ENCODE measurements around the gene TGFB2.

The TGFB2 gene

DNA sequence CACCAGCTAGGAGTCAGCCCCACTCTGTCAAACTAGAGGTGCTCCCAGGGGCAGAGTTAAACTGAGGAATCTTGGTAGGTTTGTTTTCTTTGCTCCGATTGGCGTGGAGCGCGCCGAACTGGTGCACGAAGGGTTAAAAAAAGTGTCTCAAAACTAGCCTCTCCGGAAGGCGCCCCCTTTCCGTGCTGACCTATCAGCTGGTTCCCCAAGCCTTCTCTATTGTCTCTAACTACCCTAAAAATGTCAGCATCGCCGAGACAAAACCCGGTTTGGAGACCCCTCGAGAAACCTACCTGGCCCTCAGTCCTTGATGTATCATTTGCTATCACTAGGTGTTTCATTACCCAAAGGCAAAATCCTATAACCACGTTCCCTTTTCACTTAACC is 2.2 kb downstream of the TGFB2 start:
- Histone ChIP-seq H3K9me3 (ENCODE audit: insufficient read depth, low read length, severe bottlenecking) (no peaks in the 10 kb centered on the region), H3K9ac (ENCODE audit: low read depth, low read length) (no peak overlapping the region), H3K4me2 (ENCODE audit: insufficient read depth, low read length) (no peak overlapping the region), H2AFZ (ENCODE audit: low read depth, low read length) (no peak overlapping the region), H3K36me3 (ENCODE audit: insufficient read depth, low read length) (no peaks in the 10 kb centered on the region), H3K4me3 (ENCODE audit: low read depth in 1 of 2, low read length in 2 of 2) (no peak overlapping the region), H4K20me1 (ENCODE audit: insufficient read depth, low read length) (no peaks in the 10 kb centered on the region), H3K79me2 (ENCODE audit: insufficient read depth, low read length) (no peaks in the 10 kb centered on the region), H3K4me1 (ENCODE audit: insufficient read depth, low read length) (0 out of 2 replicates have a peak, but pooled peaks cover 3% of the 10 kb centered on the region), H3K27ac (ENCODE audit: low read length) (no peak overlapping the region), H3K27me3 (ENCODE audit: insufficient read depth, low read length, poor library complexity) (no peaks in the 10 kb centered on the region)
- ATAC-seq (ENCODE audit: insufficient read depth, low read depth) (no peak), DNase-seq (no peak)
- no peak for TF ChIP-seq EZH2 (IDR thresholded peaks at IDR 0.05; ENCODE audit: borderline replicate concordance, low read depth, low read length, severe bottlenecking)
- TF ChIP-seq, protein P1, sequence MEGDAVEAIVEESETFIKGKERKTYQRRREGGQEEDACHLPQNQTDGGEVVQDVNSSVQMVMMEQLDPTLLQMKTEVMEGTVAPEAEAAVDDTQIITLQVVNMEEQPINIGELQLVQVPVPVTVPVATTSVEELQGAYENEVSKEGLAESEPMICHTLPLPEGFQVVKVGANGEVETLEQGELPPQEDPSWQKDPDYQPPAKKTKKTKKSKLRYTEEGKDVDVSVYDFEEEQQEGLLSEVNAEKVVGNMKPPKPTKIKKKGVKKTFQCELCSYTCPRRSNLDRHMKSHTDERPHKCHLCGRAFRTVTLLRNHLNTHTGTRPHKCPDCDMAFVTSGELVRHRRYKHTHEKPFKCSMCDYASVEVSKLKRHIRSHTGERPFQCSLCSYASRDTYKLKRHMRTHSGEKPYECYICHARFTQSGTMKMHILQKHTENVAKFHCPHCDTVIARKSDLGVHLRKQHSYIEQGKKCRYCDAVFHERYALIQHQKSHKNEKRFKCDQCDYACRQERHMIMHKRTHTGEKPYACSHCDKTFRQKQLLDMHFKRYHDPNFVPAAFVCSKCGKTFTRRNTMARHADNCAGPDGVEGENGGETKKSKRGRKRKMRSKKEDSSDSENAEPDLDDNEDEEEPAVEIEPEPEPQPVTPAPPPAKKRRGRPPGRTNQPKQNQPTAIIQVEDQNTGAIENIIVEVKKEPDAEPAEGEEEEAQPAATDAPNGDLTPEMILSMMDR (IDR thresholded peaks at IDR 0.05; ENCODE audit: borderline replicate concordance, extremely low read depth, low read length, poor library complexity, severe bottlenecking), result no peak

DNA sequence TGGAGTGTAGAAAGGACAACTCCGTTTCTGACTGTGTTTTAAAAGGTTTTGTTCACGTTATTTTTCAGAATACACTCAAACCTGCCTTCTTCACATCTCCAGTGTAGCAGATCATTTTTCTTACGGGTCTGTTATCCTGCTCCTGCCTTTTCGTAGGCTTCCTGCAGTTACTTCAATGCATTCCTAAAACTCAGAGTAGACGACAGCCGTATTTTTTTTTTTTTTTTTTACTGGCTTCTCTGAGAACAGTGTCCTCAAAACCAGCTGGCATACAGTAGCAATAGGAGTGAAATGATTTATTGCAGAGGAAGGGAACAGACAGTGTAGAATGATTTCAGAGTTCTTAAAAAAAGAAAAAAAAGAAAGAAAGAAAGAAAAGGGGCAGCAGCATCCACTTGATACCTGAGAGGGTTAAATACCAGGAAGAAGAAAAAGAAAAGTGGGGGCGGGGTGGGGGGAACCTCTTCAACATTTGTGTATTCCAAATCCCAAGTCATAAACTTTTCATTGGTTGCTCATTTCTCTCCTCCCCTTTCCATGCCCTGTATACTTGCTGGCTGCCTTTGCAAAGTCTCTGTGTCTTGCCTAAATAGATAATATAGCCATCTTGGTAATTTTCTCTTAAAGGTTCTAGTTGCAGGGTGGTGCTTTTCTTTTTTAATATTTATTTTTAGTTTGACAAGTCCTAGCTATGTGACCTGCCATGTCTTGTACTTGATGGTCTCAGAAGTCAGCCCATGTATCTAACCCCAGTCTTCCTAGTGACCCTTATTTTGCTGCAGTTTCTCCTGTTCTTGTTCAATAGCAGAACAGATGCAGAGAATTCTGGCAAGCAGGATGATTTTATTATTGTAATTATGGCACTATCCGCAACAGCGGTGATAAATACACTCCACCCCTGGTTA is 2.8 kb downstream of the TGFB2 start:
- DNase-seq (no peak), ATAC-seq (ENCODE audit: insufficient read depth, low read depth) (no peak)
- no peaks in the 10 kb centered on the region for H3K9me3 ChIP-seq (ENCODE audit: insufficient read depth, low read length, severe bottlenecking)
- 0 out of 2 replicates have a peak, but pooled peaks cover 3% of the 10 kb centered on the region for H3K4me1 ChIP-seq (ENCODE audit: insufficient read depth, low read length)
- no peak overlapping the region for H3K4me2 ChIP-seq (ENCODE audit: insufficient read depth, low read length)
- no peak for TF ChIP-seq EZH2 (IDR thresholded peaks at IDR 0.05; ENCODE audit: borderline replicate concordance, low read depth, low read length, severe bottlenecking)
- TF ChIP-seq, protein P1 (IDR thresholded peaks at IDR 0.05; ENCODE audit: borderline replicate concordance, extremely low read depth, low read length, poor library complexity, severe bottlenecking), result no peak
- no peak overlapping the region for H3K4me3 ChIP-seq (ENCODE audit: low read depth in 1 of 2, low read length in 2 of 2)
- no peaks in the 10 kb centered on the region for H4K20me1 ChIP-seq (ENCODE audit: insufficient read depth, low read length)
- H2AFZ ChIP-seq (ENCODE audit: low read depth, low read length), result no peak overlapping the region
- no peaks in the 10 kb centered on the region for H3K36me3 ChIP-seq (ENCODE audit: insufficient read depth, low read length)
- no peaks in the 10 kb centered on the region for H3K79me2 ChIP-seq (ENCODE audit: insufficient read depth, low read length)
- no peak overlapping the region for H3K27ac ChIP-seq (ENCODE audit: low read length)
- no peak overlapping the region for H3K9ac ChIP-seq (ENCODE audit: low read depth, low read length)
- no peaks in the 10 kb centered on the region for H3K27me3 ChIP-seq (ENCODE audit: insufficient read depth, low read length, poor library complexity)

DNA sequence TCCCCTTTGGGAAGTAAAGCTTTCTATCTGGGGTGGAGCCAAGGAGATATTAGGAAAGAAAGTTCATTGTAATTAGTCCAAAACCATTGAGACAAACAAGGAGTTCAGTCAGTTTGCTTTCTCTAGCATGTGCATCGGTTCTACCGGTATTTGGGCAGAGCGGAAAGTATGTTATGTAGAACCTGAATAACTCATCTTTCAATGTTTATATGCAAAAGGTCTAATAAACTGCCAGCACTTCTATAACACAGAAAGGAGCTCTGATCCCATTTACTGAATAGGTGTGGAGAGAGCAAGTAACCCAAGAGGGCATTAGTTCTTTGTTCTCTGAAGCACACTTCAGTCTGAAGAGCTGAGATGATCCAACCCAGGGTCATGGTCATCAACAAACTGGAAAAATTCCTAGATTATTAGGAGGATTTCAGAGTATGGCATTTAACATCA is 3.5 kb downstream of the TGFB2 start:
- Histone ChIP-seq H3K4me2 (ENCODE audit: insufficient read depth, low read length) (no peak overlapping the region), H3K4me1 (ENCODE audit: insufficient read depth, low read length) (0 out of 2 replicates have a peak, but pooled peaks cover 3% of the 10 kb centered on the region), H3K9me3 (ENCODE audit: insufficient read depth, low read length, severe bottlenecking) (no peaks in the 10 kb centered on the region), H3K27ac (ENCODE audit: low read length) (no peak overlapping the region), H4K20me1 (ENCODE audit: insufficient read depth, low read length) (no peaks in the 10 kb centered on the region), H2AFZ (ENCODE audit: low read depth, low read length) (no peak overlapping the region), H3K79me2 (ENCODE audit: insufficient read depth, low read length) (no peaks in the 10 kb centered on the region), H3K4me3 (ENCODE audit: low read depth in 1 of 2, low read length in 2 of 2) (no peak overlapping the region), H3K9ac (ENCODE audit: low read depth, low read length) (no peak overlapping the region), H3K27me3 (ENCODE audit: insufficient read depth, low read length, poor library complexity) (no peaks in the 10 kb centered on the region), H3K36me3 (ENCODE audit: insufficient read depth, low read length) (no peaks in the 10 kb centered on the region)
- no peak for DNase-seq
- ATAC-seq (ENCODE audit: insufficient read depth, low read depth), result no peak
- TF ChIP-seq, protein P1 (IDR thresholded peaks at IDR 0.05; ENCODE audit: borderline replicate concordance, extremely low read depth, low read length, poor library complexity, severe bottlenecking), result no peak
- TF ChIP-seq EZH2 (IDR thresholded peaks at IDR 0.05; ENCODE audit: borderline replicate concordance, low read depth, low read length, severe bottlenecking), result no peak

All from DND-41 (cell line).